Activated T-helper 9 cell treated with anti-CD3 and anti-CD28 coated beads, Interleukin-2, amount 50 U/mL, for 16 hours (primary cell): ENCODE data around the gene TANC1.
"Not testable (repeated sequence)": the region's sequence is repeated elsewhere in the genome, so short reads cannot be mapped to it uniquely, and the experiment has no call there.

Source experiments
- DNase-seq: peaks from one replicate; pipeline ENCODE4 v3.0.0-alpha.2; 2020; ENCODE audit warnings: low read depth

The TANC1 gene

DNA sequence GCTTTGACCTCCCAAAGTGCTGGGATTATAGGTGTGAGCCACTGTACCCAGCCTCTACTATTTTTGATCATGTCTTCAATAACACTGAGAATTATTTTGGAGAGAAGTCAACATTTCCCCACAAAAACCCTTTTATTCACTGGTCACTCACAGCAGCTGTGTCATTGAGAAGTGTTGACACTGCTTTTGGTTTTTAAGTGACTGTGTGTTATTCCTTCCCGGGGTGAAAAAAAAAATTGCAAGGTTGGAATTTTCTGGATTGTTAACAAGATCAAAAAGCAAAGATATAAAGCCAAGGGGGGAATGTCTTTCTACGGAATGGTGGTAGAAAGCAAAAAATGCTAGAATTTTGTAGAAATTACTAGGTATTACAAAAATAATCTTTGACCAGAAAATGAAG is 61.5 kb downstream of the TANC1 start:
- no peak for DNase-seq

DNA sequence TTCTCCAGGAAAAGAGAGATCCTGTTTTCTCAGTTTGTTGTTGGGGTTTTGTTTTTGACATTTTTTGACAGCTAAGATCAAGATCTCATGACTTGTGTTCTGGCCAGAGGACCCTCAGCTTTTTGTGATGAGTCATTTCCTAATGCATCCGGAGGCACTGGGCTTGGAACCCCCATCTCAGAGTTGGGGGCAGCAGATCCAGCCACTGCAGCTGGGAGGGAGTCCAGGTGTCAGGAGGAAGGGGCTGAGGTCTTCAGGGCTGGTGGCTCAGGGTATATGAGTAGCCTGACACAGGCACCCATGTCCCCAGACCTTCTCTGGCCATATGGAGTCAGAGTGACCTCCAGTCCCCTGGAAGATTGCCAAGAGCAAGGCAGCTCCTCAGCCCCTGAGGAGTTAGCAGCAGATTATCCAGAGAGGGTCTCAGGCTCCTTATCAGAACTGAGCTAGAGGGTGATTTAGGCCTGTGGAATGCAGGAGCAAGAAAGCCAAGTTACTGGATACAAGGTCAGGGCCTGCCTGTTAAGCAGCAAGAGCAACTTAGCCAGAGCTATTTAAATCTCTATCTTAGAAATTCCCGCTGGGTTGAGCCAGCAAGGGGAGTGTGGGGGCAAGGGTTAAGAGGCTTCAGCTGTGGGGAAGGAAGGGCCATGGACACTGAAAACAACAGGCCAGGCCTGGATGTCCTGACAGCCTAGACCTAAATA is 62.4 kb downstream of the TANC1 start:
- no peak for DNase-seq

DNA sequence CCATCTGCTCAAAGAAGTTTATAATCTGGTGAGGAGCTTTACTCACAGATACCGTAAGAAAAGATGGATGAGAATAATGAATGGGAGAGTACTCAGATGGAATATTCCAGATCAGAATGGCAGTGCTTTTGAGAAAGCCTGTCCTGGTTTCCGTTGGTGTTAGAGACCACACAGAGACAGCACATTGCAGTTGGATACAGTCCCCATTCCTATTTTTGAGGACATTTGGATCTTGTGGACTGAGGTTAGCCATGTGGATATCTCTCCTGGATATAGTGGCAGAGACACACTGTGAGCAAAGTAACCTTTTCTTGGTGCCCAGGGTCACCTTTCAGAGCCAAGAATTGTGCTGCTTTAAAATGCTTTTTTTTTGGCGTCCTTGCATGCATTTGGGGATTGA is 63.7 kb downstream of the TANC1 start:
- no peak for DNase-seq

DNA sequence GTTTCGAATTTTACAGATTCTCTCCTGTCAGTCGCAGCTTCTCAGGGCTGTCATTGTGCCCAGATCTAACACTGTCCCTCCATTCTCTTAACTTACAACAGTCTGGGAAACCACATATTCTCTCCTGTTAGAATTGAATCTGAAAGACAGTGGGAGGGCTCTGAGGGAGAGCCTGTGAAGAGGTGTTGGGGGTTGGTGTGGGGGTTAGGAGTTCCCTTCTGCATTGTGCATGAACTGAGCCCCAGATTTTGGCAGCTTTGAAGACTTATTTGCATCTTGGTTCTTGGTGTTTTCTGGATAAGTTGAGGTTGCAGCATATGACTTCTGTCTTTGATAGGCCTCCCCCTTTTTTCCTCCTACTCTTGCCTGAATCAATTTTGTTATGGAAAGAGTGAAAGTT is 64.1 kb downstream of the TANC1 start:
- DNase-seq, result no peak

DNA sequence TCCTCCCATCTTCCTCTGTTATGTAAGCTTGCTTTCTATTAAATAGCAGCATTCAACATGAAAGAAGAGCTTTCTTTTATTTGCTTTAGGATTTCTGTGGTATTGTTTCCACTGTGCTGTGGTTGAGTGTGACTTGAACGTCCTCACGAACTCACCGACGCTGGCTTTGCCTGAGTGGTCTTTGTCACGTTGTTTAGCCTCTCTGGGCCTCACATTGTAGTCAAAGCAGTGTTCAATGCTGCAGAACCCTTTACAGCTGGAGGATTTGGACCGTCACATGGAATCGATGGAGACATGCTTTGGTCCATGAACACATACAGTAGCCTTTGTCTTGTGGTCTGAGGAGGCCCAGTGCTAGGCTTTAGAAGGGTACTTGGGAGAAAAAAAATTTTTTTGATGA is 66.3 kb downstream of the TANC1 start:
- no peak for DNase-seq

DNA sequence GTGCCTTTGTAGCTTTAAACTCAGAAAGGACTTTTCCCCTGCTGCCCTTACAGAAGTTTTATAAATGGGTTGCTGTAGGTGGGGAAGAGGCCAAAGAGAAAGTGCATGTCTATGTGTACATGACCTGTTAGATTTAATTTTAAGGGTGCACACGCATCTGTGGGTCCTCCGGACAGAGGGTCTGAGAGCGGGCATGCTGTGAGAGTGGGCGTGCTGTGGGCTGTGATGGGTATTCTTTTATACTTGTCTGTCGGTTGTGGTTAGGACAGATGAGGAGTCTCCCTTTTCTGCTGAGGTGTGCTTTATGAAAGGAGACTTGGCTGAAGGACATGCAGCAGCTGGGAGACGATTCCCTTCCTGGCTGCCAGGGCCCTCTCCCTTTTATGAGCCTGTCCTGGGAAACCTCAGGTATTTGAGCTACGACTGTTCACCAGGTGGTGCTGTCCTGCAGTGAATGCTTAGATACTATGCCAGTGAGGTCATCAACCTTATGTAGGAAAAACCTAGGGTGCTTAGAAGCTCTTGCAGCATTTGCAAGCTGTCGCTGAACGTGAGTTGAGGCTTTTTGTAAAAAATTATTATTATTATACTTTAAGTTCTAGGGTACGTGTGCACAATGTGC is 67.5 kb downstream of the TANC1 start:
- DNase-seq, result no peak

DNA sequence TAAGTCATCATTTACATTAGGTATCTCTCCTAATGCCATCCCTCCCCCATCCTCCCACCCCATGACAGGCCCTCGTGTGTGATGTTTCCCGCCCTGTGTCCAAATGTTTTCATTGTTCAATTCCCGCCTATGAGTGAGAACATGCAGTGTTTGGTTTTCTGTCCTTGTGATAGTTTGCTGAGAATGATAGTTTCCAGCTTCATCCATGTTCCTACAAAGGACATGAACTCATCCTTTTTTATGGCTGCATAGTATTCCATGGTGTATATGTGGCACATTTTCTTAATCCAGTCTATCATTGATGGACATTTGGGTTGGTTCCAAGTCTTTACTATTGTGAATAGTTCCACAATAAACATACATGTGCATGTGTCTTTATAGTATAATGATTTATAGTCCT is 68.0 kb downstream of the TANC1 start:
- DNase-seq, result not testable (repeated sequence)

DNA sequence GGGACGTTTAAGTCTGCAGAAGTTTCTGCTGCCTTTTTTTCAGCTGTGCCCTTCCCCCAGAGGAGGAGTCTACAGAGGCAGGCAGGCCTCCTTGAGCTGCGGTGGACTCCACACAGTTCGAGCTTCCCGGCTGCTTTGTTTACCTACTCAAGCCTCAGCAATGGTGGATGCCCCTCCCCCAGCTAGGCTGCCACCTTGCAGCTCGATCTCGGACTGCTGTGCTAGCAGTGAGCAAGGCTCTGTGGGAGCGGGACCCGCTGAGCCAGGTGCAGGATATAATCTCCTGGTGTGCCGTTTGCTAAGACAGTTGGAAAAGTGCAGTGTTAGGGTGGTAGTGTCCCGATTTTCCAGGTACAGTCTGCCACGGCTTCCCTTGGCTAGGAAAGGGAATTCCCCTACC is 72.9 kb downstream of the TANC1 start:
- not testable (repeated sequence) for DNase-seq

DNA sequence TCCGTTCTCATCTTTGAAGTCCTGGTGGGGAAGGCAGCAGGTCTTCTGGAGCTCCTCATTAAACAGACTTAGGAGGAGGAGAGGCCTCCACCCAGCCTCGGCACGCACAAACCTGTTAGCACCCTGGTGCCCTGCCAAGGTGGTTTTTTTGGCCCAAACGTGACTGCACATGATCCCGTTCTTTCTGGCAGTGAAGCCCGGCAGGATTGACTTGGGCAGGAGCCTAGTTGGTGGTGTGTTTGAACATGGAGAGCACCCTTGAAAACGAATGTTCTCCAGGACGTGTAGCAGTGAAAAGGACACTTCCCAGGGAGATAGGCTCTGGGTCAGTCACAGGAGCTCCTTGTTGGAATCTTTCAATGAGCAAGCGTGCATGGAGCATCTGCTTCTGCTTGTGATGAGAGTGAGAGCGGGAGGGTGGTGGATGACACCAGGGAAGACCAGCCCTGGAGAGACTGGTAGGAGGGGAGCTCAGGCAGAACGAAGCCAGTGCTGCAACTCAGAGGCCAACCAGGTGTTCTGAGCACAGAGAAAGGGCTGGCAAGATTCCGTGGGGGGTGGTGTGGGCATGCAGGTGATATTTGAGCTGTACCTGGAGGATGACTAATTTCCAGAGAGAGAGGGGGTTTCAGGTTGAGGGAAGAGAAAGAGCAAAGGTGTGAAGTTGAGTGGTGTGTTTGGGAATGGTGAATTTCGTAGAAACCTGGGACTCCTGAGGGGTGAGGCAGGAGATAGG is 73.8 kb downstream of the TANC1 start:
- DNase-seq, result no peak

DNA sequence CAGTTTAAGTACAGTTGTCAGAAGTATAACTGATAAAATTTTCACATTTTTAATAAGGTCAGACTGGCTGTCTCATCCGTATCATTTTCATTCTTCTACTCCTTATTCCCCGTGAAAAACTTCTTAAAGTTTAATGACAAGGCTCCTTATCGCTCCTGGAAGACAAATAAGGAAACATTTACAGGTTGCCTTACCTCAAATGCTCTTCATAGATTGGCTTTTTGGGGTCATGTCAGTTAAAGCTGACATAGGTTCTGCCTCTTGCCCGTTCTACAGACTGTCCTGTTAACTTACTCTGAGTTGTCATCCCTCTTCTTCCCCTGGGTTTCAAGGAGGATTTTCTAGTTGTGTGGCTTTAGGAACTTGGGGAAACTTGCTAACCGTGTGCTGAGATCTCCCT is 75.3 kb downstream of the TANC1 start:
- DNase-seq, result no peak

DNA sequence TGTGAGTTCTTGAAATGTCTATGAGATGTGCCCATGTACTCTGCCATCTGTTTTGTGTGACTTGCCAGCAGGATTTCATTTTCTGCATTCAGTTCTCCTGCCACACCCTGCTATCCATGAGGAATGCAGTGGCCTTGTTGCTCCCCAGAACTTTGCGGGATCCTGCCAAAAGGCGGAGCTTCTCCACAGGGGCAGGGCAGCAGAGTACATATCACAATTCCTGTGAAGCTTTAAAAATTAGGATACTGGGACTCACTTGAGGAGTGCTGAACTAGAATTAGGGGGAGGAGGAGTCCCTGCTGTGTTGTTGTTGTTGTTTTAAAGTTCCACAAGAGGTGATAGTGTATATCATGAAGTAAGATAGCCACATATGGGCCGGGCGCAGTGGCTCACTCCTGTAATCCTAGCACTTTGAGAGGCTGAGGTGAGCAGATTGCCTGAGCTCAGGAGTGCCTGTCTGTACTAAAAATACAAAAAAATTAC is 76.4 kb downstream of the TANC1 start:
- no peak for DNase-seq

DNA sequence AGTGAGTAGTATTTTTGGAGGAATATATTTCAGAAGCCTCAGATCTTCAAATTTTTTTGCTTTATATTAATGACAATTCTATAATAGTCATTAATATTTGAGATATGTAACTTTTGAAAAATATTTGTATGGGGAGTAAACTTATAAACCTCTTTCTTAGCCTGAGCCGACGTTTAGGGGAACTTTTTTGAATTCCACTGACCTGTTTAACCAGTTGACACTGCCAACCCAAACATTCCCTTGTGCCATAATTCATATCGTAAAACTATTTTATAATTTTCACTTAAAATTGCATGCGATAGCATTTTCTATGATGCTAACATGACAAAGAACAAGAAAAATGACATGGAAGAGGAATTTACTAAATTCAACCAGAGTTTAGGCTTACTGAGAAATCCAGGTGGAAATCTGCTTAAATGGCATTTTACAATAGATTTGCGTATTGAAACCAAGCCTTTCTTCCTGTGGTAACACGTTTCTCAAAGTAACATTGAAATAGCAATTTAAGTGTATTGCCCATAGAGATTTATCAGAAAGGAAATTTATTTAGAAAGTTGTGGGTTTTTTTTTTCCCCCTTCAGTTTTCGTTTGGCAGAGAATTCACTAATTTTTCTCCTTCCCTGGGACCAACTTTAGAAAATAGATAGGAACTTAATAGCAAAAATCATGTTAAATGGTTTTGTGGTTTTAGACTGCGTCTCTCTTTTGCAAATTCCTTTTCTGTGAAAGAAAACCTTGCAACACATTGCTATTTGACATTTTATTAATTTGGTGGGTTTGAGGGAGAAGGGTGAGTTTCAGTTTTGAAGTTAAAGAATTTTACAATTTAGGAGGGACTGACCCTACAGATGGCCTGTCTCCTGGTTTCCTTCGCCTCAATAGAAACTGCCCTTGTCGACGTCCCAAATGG is 77.4 kb downstream of the TANC1 start:
- no peak for DNase-seq

DNA sequence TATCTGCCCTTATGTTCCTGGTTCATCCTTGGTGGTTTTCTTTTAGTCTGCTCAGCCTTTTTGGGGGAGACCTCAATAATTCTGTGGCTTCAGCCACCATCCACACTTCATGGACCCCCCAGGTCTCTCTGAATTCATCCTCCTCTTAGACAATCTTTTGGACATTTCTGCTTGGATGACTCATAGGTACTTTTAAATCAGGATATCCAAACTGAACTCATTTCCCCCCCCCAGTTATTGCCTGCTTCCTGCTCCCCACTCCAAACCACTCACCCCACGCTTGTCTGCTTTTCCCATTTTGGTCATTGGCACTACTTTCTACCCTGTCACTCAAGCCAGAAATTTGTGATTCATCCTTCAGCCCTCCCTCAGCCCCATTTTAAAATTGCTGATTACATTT is 78.5 kb downstream of the TANC1 start:
- no peak for DNase-seq

DNA sequence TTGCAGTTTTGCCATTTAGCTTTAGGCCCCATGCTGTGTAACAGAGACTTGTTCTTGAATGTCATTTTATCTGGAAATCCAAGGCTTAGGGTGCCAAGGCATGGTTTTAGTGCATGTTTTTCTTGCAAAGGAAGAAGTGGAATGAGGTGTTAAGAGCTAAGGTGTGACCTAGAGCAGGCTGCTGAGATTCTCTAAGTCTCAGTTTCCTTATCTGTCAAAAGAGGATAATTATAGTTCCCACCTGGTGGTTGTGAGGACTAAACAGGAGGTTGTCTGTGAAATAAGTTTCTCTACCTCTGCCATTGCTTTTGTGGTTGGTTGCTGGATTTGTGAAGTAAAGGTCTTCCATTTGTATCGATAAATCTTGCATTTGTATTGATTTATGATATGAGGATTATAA is 82.0 kb downstream of the TANC1 start:
- no peak for DNase-seq

DNA sequence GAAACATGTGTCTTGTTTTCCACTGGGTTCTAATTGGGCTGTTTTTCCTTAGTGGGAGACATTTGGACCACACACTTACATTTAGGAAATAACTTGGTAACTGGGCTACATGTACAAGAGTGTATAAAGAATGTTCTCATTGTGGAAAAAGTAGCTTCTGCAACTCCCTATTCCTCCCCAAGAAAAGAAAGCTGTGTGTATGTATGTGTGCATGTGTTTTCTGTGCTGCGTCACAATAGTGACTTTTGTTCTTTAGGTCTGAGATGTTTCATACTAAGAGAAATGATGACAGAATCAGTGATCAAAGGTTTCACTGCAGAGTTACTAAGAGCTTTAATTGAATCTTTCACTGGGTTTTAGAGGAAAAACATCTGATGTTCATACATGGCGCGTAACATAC is 82.7 kb downstream of the TANC1 start:
- DNase-seq, result no peak

DNA sequence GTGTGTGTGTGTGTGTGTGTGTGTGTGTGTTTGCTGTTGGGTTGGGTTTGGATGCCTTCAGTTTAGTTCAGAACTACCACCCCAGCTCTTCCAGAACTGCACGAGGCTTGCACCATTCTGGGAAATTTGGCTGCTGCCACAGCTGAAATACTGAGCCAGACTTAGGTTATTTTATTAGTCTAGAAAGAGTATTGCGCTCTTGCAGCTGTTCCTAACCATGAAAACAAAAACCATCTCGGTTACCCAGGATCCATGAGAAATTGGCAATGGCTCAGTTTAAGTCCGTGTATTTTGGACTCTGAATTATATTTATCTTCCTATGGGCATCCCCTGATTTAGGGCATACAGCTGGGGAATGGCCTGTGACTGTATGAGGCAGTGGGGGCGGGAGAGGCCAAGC is 83.2 kb downstream of the TANC1 start:
- DNase-seq, result no peak

DNA sequence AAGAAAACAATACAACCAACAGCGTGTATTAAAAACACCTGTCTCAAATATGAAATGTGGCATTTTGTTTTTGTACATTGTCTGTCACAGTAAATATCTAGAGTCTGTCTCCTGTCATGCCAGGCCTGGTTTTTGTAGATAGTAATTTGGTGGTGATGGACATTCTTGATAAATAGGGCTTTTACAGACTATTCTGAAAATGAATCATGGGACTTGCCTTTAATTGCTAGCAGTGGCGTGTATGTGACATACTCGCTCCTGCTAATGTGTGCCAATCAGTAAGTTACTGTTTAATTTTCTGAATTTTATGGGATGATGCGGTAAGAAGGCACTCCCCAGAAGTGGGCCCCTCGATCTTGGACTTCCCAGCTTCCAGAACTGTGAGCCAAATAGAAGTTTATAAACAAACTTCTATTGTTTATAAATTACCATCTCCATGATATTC is 83.7 kb downstream of the TANC1 start:
- no peak for DNase-seq

DNA sequence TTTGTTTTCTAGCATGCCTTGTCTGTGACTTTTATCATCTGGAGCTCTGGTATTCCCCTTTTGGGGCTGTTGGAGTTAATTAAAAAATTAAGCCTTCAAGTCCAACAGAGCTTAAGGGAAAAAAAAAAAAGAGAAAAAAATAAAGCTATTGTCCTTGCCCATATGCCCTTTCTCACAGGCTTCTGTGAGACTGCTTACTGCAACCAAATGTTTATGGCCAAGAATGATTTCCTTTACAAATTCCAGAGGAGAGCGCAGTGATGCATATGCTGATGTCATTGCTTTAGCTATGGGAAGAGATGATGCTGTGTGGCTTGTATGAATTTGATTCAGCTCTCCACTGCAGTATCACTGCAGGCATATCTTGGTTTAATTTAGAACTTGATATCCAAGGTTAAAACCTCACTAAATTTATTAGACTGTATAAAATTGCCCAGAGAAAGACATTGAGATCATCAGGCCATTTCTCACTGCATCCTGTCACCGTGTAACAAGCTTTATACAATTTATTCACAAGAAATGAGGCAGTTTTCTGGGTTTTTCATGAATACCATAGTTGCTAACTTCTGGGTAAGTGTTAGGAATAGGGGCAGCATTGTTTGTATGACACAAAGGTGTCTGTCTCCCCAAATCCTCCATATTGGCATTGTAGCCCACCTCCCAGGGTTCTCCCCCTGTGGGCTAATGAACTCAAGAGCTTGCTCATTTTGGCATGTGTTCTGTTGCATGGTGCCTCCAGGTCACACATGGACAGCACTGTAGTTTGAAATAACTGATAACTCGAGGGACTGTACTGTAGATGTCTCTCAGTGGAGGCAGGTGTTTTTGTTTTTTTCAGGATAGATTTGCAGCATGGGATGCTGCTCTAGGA is 85.0 kb downstream of the TANC1 start:
- DNase-seq, result no peak

DNA sequence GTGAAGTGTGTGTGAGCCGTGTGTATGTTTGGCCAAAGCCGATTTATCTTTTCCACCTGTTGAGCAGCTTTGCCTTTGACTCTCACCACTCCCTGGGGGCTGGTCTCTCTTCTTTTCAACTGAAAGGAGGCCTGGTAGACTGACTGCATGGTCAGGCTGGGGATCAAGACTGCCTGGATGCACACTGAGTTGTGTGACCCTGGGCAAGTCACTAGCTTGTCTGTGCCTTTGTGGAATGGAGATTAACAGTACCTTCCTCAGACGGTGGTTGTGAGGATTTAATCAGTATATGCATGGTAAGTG is 85.5 kb downstream of the TANC1 start:
- no peak for DNase-seq

DNA sequence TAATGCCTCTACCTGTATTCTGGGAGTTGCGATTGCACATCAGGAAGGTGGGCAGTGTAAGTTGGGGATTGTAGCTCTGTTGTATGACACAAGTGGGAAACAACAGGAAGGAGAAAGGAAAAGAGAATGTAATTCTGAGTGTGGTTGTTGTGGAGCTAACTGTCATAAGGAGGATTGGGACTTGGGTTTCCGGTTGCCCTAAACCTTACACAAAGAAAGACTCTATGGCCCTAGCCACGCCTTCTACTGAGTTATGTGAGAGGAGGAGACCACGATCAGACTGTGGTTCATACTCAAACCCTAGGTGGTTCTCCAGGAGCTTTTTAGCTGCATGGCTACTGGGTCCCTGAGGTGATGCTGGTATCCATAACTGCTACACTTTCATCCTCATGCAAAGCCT is 86.5 kb downstream of the TANC1 start:
- no peak for DNase-seq

DNA sequence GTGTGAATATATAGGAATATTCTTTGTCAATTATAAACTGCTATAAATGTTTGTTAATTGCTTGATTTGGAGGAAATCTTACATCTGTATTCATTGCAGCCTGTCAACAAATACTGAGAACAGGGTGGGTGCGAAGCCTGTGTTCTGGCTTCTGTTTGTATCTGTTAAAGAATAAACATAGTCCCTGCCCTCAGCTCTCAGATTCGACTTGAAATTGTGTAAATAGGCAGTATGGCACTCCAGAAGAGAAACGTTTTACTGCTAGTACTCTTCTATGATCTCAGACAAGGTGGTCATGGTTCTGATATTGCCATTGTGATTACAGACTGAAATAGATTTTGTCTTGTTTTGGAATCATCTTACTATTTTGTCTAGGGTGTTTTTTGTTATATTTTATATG is 92.1 kb downstream of the TANC1 start:
- DNase-seq, result no peak
